Measurements from ENCODE around the gene BEND6.
"Not testable (repeated sequence)": the region's sequence is repeated elsewhere in the genome, so short reads cannot be mapped to it uniquely, and the experiment has no call there.

The BEND6 gene

DNA sequence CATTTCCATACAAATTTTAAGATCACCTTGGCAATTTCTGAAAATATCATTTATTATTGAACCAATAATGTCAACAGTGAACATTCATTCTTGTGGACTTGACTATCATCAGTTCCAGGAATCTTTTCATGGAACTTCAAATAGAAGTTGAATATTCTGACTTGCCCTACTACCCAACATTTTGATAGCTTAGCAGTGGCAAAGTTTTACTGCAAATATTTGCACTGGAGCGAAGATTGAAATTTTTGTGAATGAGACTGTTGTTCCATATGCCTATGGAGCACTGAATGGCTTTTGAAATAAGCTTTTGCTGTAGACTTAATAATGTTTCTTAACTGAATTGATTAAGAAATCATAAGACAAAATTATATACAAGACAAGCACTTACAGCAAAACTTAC lies 23.6 kb downstream of the BEND6 start:
- no peak for DNase-seq (ENCODE audit: low read depth in 2 of 2)

DNA sequence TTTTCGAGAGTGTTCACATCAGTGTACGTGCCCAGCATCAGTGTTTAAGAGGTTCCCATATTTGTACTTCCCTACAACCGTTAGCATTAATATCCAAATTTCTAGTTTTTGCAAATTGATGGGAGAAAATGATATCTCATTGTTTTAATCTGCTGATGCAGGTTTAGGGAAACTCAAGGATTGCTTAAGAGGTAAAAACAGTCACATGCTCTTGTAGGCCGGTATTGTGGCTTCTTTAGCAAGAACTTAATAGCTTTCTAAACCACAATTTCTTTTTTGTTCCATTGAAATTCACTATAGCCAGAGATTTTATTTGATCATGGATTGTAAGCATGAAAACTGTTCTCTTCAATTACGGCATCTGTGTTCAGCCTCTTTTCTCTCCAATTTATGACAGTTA lies 29.5 kb downstream of the BEND6 start:
- no peak for DNase-seq (ENCODE audit: low read depth in 2 of 2)

DNA sequence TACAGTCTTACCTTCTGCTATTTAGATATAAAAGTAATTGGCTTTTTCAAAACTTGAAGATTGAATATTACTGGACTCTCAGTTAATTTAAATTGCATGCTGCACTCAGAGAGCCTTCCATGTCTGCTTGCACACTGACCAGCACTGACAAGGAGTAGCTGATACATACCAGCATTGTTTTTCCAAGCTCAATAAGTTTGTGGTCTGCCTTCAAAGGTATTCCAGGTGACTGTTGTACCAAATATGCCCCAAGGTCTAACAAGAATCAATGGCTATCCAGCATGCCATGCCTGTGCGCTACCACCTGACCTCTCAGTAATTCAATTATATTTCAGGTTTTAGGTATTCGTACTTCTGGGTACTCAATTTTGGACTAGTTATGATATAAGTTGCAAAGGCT lies 30.0 kb downstream of the BEND6 start:
- no peak for DNase-seq (ENCODE audit: low read depth in 2 of 2)

DNA sequence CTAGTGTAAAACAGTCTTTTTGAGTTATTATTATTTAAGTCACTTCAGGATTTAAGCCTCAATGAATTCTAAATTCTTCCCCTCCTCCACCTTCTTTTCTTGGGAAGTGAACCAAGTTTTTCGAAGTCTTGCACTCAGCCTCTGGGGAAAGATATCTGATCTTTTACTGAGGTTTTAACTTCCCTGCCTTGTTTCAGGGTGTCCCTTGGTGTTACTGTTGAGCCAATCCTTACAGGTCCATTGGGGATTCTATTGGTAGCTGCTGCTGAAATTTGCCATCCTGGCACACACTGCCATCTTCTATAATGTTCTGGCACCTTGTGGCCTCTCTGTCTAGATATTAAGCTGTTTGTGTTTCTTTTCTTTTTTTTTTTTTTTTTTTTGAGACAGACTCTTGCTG lies 31.7 kb downstream of the BEND6 start:
- DNase-seq (ENCODE audit: low read depth in 2 of 2) = no peak

DNA sequence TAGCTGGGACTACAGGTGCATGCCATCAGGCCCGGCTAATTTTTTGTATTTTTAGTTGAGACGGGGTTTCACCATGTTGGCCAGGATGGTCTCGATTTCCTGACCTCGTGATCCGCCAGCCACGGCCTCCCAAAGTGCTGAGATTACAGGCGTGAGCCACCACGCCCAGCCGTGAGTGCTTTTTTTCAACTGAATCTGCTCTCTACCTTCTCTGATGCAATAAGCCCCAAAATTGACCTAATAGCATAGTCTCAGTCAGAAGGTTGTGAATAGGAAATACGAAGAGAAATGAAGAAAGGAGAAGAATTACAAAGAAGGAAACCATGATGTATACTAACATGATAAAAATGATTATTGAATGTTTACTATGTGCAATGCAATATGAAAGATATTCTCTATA lies 33.2 kb downstream of the BEND6 start:
- DNase-seq (ENCODE audit: low read depth in 2 of 2) = no peak

DNA sequence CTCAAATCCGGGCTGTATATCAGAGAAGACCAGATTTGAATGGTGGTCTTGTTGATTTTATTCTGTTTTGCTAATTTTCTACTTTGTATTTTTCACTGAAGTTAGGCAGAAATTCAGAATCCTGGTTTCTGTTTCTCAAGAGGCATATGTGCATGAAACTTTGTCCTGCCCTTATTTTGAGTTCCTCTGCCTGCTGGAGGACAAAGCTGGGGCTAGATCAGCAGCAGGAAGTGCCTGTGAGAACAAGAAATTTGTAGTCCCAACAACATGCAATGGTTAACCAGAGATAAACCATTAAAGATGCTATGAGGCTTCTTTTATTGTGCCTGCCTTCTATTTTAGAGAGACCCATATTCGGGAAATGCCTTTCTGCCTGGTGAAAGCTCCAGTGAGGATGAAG lies 37.1 kb downstream of the BEND6 start:
- DNase-seq (ENCODE audit: low read depth in 2 of 2) = no peak

DNA sequence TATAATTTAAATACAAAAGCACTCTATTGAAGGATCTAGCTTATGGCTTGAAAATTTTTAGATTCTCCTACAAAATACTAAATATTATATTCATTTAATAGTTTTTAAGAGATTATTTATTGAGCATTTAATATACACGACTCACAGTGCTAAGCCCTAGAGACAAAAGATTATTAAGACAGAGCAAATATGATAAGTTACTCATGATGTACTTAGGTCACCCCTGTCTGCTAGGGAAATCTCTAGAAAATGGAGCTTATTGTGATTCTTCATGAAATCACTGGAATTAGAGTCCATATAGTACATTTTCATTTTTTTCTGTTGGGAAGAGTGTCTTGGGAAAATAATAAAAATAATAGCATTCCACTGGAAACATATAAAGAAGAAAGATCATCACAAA lies 37.8 kb downstream of the BEND6 start:
- DNase-seq (ENCODE audit: low read depth in 2 of 2) = no peak

DNA sequence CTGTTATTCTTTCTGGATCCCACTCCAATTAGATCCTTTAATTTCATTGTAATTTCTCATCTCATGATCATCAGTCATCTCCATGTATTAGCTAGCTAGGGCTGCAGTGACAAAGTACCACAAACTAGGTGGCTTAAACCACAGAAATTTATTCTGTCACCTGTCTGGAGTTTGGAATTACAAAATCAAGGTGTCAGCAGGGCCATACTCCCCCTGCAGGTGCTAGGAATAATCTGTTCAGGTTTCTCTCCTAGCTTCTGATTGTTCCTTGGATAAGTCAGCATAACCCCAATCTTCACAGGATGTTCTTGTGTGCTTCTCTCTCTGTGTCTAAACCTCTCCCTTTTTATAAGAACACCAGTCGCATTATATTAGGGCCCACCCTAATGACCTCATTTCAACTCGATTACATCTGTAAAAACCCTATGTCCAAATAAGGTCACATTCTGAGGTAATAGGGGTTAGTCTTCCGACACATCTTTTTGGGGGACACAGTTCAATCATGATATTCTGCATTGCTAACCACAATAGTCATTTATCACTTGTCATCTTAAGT lies 40.5 kb downstream of the BEND6 start:
- DNase-seq (ENCODE audit: low read depth in 2 of 2) = no peak

DNA sequence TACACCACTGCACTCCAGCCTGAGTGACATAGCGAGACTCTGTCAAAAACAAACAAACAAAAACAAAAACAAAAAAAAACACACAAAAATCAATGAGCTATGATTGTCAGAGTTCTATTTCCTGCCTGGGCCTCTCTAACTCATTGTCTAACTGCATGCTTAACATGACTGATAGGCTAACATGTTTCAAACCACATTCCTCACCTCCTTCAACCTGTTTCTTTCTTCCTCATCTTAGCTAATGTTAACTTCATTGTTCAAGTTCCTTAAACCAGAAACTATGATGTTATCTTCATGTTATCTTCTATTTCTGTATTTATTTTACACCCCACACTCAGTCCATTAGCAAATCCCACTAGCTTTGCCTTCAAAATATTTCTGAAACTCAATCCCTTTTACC lies 41.5 kb downstream of the BEND6 start:
- no peak for DNase-seq (ENCODE audit: low read depth in 2 of 2)

DNA sequence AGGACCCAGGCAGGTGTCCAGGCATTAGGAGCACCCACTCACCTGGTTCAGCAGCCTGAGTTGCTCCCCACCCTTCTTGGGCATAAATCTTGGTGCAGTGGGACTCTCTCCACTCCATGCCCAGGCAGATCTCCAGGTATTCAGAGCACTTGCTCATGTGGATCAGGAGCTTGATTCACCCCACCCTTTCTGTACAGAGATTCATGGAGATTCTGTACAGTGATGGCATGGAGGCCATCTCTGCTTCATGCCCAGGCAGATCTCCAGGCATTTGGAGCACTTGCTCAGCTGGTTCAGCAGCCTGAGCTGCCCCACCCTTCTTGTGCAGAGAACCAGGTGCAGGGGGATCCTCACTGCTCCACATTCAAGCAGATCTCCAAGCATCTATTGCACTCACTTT lies 44.1 kb downstream of the BEND6 start:
- DNase-seq (ENCODE audit: low read depth in 2 of 2) = no peak

DNA sequence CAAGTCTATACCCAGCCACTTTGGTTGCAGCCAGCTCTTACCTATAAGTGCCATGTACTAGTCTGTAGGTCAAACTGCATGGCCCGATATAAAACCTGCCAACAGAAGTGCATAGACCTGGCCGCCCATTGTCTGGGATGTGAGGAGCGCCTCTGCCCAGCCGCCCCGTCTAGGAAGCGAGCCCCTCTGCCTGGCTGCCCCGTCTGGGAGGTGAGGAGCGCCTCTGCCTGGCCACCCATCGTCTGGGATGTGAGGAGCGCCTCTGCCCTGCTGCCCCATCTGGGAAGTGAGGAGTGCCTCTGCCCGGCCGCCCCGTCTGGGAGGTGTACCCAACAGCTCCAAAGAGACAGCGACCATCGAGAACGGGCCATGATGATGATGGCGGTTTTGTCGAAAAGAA lies 44.8 kb downstream of the BEND6 start:
- not testable (repeated sequence) for DNase-seq (ENCODE audit: low read depth in 2 of 2)

DNA sequence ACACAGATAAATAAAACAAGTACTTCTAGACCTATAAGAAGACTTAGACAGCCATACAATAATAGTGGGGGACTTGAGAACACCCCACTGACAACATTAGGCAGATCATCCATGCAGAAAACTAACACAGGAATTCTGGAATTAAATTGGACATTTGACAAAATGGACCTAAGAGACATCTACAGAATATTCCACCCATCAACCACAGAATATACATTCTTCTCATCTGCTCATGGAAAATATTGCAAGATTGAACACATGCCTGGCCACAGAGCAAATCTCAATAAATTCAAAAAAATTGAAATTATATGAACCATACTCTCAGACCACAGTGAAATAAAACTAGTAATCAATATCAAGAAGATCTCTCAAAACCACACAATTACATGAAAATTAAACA lies 47.3 kb downstream of the BEND6 start:
- DNase-seq (ENCODE audit: low read depth in 2 of 2) = no peak

DNA sequence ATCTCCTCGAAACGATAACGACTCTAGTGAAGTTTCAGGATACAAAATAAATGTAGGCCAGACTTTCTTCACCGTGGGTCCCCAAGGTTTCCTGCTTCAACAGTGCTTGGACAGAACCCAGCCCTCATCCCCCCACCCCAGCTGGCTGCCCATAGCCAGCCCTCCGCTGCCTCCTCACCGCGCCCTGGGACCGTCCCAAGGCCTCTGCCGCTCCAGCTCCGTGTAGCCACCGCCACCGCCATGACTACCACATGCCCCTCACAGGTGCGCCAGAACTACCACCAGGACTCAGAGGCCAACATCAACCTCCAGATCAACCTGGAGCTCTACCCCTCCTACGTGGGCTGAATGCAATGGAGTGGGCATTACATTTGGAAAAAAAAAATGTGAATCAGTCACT lies 49.4 kb downstream of the BEND6 start:
- DNase-seq (ENCODE audit: low read depth in 2 of 2) = no peak

DNA sequence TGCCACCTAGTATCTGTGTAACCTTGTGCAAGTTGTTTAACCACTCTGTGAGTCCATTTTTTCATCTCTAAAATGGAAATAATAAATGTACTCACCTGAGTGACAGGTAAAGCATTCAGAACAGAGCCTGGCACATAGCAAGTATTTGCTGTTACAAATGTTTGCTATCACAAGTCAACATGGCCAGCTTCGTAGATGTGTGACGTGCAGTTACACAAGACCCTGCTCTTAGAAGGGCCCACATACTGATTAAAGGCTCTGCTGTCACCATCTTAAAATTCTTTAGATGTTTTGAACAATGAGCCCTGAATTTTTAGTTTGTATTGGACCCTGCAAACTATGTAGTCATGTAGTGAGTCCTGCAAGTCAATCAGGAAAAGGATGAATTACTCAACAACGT lies 51.2 kb downstream of the BEND6 start:
- DNase-seq (ENCODE audit: low read depth in 2 of 2) = no peak

DNA sequence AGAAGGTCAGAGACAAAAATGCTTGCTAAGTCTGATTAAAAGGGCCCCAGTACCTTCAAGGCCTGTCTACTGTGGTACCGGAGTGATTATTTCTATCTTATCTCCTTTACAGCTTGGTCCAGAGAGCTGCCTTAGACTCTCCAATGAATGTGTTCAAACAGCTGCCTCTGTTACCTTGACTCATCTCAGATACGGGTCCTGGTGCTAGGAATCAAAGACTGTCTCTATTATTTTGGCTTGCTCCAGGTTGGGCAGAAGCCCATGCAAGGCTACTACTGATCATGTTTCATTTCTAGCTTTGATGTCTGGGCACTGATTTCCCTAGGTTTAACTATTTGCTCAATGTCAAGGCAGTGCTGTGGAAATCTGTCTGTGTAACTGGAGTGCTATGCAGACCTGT lies 53.2 kb downstream of the BEND6 start:
- DNase-seq (ENCODE audit: low read depth in 2 of 2) = not testable (repeated sequence)

DNA sequence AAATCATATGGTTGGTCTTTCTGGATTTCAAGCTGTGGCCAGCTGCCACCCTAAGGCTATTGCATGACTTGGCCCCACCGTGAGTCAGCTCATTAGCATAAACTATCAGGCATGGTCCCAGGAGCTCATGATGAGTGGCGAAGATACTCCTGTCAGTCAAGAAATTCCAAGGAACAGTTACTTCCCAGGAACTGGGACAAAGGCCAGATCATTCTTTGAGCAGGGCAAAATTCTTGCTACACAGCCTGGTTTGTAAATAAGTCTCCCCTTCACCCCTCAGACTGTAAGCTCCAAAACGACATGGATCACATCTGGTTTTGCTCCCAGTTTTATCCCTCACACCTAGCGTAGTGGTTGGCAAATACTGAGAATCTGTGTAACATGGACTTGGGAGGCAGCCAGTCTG lies 58.6 kb downstream of the BEND6 start:
- no peak for DNase-seq (ENCODE audit: low read depth in 2 of 2)

DNA sequence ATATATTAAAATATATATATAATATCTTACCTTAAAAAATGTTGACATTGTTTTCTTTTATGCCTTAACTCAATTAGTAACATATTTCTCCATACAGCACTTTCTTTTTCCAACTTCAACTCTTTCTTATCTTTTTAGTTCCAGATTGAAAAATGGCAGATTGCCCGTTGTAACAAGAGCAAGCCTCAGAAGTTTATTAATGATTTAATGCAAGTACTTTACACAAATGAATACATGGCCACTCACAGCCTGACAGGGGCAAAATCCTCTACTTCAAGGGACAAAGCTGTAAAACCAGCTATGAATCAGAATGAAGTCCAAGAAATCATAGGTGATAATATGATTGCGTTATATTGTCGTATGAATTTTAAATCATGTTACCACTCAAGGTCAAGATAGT lies 62.2 kb downstream of the BEND6 start:
- DNase-seq (ENCODE audit: low read depth in 2 of 2) = no peak

DNA sequence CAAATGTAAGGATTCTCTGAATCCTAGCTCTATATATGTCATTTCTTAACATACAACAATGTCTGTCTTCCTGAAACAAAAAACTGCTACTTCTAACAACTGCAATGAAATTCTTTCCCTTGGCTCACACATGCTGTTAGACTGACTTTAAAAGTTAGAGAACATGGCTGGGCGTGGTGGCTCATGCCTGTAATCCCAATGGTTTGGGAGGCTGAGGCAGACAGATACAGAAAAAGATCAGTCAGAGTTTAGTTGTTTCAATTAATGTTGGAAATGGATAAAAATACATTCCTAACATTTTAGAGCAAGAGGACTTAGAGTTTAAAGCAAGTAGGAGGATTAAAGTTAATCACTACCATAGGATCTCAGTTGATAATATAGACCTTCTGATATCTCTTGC lies 62.9 kb downstream of the BEND6 start:
- DNase-seq (ENCODE audit: low read depth in 2 of 2) = no peak

DNA sequence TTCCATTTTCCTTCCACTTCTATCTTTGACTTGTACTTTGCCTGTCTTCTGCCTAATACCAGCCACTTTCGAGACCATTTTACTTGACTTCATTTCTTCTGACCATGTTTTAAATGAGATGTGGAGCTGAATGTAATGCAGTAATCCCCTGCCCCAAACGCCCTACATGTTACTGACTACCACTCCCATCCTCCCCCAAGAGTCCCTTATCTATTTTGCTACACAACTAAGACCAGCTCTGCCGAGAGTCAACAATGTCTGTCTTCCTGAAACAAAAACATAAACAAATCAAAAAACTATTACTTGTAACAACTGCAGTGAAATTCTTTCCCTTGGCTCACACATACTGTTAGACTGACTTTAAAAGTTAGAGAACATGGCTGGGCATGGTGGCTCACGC lies 64.5 kb downstream of the BEND6 start:
- DNase-seq (ENCODE audit: low read depth in 2 of 2) = no peak

DNA sequence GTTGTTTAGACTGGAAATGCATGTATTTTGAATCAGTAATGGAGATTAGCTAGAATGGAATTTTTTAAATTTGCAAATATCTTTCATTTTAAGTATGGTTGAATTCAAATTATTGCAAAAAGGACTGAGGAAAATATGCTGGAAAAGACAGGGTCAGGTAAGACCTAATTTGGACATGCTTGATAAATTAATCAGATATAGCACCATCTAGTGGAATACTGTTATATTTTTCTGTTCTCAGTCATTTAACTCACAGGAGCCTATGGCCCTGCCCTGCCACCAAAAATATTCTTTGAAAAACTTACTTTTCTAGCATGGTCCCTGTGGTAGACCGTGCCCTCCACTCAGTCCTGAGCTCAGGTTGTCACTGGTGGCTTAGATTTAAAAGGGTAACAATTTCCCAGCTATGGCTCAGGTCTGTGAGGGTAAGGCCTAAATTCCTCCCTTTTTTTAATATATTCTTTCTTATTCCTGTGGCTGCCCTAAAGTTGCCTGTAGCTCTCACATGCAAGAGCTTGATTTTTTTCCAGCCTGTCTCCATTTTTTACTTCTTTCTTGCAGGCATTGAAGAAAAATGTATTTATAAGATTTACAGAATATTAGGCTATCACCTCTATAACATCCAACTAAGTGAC lies 66.3 kb downstream of the BEND6 start:
- no peak for DNase-seq (ENCODE audit: low read depth in 2 of 2)

DNA sequence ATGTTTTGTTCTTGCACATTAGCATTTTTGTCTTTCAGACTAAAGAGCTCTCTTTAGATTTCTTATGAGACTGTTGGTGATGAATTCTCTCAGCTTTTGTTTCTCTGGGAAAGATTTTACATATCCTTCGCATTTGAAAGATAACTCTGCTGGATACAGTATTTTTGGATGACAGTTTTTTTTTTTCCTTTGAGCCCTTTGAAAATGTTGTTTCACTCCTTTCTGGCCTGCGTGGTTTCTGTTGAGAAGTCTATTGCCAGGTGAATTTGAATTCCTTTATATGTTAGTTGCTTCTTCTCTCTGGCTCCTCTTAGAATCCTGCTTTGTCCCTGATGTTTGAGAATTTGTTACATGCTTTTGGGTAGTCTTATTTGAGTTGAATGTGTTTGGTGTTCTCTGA lies 69.4 kb downstream of the BEND6 start:
- DNase-seq (ENCODE audit: low read depth in 2 of 2) = no peak

DNA sequence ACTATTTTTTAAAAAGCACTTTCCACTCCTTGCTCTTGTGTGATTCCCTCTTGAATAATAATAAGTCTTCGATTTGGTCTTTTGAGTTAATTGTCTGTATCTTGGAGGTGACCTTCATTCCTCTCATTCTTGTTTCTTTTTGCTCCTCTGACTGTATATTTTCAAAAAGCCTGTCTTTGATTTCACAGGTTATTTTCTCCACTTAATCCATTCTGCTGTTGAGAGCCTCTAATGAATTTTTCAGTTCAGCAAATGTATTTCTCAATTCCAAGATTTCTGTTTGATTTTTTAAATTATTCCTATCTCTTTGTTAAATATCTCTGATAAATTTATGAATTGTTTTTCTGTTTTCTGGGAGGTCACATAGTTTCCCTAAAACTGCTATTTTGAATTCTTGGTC lies 69.9 kb downstream of the BEND6 start:
- DNase-seq (ENCODE audit: low read depth in 2 of 2) = no peak

DNA sequence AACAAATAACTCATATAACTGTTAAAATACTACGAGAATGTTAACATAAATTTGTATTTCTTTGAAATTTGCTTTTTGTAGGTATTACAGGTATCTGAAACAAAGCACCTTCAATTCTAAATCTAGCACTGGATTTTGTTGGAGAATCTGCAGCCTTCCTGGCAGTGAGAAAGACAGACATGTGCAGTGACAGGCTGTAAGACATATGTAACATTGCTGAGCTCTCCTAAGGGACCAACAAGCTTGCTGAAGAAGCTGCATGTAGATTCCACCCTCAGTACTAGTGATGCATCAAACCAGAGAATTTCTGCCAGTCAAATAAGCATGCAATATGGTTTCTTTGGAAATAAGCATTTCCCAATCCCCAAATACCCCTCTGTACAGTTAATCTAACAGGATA lies 71.1 kb downstream of the BEND6 start:
- DNase-seq (ENCODE audit: low read depth in 2 of 2) = no peak

DNA sequence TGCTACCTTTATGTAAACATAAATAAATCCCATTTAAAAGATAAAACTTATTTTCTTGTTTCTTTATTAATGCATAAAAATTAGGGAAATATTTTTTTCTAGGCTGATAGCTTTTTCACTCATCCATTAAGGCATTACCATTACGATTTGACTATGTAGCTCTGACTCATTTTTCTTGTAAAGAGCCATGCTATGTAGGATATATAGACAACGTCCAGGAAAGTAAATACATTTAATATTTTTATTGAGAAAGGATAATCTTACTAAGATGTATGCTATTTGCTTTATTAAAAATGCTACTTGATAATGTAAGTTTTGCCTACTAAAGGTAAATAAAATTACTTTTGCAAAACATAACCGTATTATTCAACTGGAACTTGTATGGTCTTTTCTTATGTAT lies 72.4 kb downstream of the BEND6 start:
- no peak for DNase-seq (ENCODE audit: low read depth in 2 of 2)

Measured in stimulated activated CD8-positive, alpha-beta memory T cell treated with anti-CD3 and anti-CD28 coated beads, Interleukin-7, amount 100 ng/mL, for 4 hours (primary cell).